ENCODE data around the gene CDKL1. TPM values are rescaled to one million over a fixed set of nuclear protein-coding genes. Genes with fewer than 3 reads are reported as not detected.
"Not testable (repeated sequence)": the region's sequence is repeated elsewhere in the genome, so short reads cannot be mapped to it uniquely, and the experiment has no call there.

CDKL1 gene
- total RNA-seq, 1 experiment from 2014 or later = 4.7 TPM

GRCh38 chr14:50388256-50388931, 8.3 kb downstream of the CDKL1 start:
- DNase-seq (ENCODE audit: low read depth) = no peak

- no peak for DNase-seq (ENCODE audit: low read depth)
These were observed 9.1 kb downstream of the CDKL1 start for GRCh38 chr14:50387548-50387947.

DNA sequence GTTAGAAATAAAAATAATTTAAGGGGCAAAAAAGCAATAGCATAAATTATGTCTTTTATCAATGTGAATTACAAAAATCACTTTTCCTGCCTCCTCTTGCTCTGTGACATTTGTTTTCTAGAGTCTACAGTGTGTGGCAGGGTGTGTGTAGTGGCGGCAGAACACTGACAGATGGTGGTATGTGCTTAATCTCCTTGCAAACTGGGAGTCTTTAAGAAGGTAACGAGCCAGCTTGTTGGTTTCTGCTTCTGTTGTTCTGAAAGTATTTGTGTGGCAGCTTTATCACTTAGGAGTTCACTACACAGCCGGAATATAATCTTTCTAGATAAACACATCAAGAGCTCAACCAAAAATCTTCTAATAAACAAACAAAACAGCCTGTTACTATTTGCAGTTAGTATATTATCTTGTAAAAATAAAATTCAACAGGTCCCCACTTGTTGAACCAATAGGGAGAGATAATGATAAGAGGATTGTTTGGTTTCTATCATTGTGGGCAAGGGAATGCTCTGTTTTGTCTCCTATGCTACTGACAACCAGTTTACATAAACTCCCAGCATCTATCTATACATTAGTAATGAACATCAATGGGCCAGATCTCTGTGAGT, 13.0 kb downstream of the CDKL1 start:
- no peak for DNase-seq (ENCODE audit: low read depth)

- no peak for DNase-seq (ENCODE audit: low read depth)
These were observed 14.8 kb downstream of the CDKL1 start for GRCh38 chr14:50381823-50382287.

GRCh38 chr14:50381008-50381407, 15.7 kb downstream of the CDKL1 start:
- DNase-seq (ENCODE audit: low read depth) = no peak

GRCh38 chr14:50380455-50380854, 16.2 kb downstream of the CDKL1 start:
- no peak for DNase-seq (ENCODE audit: low read depth)

DNA sequence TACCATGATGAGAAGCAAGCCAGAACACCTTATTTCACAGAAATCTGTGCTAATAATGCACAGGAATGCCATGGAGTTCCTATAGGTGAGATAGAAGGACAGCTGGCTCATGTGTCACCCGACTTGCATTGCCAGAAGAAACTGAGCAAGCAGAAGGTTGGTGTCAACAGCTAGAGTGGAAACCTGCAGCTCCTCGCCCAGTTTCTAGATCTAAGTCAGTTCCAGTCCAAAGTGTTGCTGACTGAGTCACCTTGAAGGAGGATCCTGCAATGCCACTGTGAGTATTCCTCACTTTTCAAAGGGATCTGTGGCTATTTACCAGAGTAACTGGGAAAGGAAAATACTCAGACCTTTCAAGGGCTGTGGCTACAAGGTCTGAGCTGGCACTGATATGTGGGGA, 17.1 kb downstream of the CDKL1 start:
- DNase-seq (ENCODE audit: low read depth) = no peak

- DNase-seq (ENCODE audit: low read depth) = no peak
These were observed 19.1 kb downstream of the CDKL1 start for GRCh38 chr14:50377550-50378085.

DNA sequence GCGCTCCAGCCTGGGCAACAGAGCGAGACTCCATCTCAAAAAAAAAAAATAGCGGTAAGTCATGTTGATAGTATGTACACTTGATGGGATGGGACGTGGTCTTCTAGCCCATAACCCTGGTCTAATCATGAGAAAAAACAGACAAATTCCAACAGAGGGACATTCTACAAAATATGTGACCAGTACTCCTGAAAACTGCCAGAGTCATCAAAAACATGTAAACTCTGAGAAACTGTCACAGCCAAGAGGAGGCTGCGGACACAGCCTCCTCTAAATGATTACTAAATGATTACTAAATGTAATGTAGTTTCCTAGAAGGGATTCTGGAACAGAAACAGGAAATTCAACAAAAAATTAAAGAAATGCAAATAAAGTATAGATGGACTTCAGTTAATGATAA, 20.9 kb downstream of the CDKL1 start:
- no peak for DNase-seq (ENCODE audit: low read depth)

- DNase-seq (ENCODE audit: low read depth) = no peak
These were observed 22.7 kb downstream of the CDKL1 start for GRCh38 chr14:50373959-50374358.

GRCh38 chr14:50371546-50371945, 25.1 kb downstream of the CDKL1 start:
- DNase-seq (ENCODE audit: low read depth) = no peak

DNA sequence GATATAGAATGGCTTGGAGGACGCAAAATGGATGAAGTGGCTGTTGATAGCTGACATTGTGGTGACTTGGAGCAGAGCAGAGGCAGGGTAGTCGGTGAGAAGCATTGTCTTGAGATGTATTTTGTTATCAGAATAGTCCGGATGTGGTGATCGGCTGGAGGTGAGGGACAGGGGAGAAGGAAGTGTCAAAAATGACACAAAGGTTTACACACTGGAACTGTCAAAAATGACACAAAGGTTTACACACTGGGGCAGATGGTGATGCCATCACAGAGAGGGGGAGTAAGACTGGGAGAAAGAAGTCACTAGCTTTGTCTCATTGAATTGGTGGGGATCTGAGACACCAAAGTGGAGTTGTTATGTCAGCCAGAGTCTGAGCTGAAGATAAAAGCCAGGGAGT, 30.1 kb downstream of the CDKL1 start:
- no peak for DNase-seq (ENCODE audit: low read depth)

- DNase-seq (ENCODE audit: low read depth) = peak; percentile 19
These were observed 30.6 kb downstream of the CDKL1 start for GRCh38 chr14:50366115-50366514.

DNA sequence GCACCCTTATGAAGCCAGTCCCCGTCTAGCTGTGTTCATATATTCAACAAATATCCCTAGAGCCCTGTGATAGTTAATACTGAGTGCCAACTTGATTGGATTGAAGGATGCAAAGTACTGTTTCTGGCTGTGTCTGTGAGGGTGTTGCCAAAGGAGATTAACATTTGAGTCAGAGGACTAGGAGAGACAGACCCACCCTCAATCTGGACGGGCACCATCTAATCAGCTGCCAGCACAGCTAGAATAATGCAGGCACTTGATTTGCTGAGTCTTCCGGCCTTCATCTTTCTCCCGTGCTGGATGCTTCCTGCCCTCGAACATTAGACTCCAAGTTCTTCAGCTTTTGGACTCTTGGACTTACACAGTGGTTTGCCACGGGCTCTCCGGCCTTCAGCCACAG, 31.1 kb downstream of the CDKL1 start:
- not testable (repeated sequence) for DNase-seq (ENCODE audit: low read depth)

- no peak for DNase-seq (ENCODE audit: low read depth)
These were observed 31.9 kb downstream of the CDKL1 start for GRCh38 chr14:50364792-50365191.

DNA sequence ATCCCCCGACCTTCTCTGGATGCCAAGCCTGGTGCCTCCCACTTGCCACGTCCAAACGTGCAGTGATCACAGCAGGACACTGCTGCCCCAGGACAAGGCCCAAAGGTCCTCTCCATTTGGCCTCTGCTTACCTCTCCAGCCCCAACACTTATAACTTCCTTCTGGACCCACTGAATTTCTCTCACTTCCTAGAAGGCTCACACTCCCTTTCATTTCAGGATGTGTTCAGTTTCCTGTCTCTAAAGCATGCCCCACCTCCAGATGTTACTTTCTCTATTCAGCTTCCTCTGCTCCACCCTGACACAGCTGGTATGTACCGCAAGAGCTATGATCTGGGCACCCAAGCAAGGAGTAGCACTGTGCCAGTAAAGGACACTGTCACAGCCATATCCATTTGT, 33.0 kb downstream of the CDKL1 start:
- peak; percentile 58 for DNase-seq (ENCODE audit: low read depth)

DNA sequence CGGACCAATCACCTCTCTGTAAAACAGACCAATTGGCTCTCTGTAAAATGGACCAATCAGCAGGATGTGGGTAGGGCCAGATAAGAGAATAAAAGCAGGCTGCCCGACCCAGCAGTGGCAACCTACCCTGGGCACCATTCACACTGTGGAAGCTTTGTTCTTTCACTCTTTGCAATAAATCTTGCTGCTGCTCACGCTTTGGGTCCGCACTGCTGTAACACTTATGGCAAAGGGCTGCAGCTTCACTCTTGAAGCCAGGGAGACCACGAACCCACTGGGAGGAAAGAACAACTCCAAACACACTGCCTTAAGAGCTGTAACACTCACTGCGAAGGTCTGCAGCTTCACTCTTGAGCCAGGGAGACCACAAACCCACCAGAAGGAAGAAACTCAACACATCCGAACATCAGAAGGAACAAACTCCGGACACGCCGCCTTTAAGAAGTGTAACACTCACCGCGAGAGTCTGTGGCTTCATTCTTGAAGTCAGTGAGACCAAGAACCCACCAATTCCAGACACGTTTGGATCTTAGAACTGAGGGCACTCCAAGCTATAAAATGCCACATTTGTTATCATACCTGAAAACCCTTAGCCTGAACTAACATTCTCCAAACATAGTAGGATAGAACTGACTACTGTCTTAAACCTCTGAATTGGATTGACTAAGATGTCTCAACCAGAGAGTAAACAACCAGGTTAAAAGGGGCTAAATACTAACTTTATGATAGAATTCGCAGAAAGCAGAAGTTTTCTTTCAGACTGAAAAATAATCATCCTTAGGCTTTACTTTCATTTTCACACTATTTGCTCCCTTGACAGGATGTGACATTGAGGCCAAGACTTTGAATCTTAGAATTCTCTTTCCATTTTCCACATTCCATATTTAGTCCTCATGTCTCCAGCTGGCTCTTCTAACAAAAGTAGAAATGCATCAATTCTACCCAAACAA, 33.6 kb downstream of the CDKL1 start:
- no peak for DNase-seq (ENCODE audit: low read depth)

- not testable (repeated sequence) for DNase-seq (ENCODE audit: low read depth)
These were observed 34.9 kb downstream of the CDKL1 start for GRCh38 chr14:50361473-50362403.

GRCh38 chr14:50360851-50361250, 35.8 kb downstream of the CDKL1 start:
- no peak for DNase-seq (ENCODE audit: low read depth)

GRCh38 chr14:50360093-50360492, 36.6 kb downstream of the CDKL1 start:
- DNase-seq (ENCODE audit: low read depth) = no peak

- no peak for DNase-seq (ENCODE audit: low read depth)
These were observed 37.0 kb downstream of the CDKL1 start for GRCh38 chr14:50359631-50360030.
